SJSA1 (cell line): ENCODE results near the gene PTPRD. TPM values are rescaled to one million over a fixed set of nuclear protein-coding genes. Genes with fewer than 3 reads are reported as not detected.

Source experiments
- DNase-seq, 2 experiments: peaks; one replicate each; pipeline ENCODE4 v3.0.0-alpha.2; 2015 to 2020; ENCODE audit warnings: low spot score in 2 of 2, low read depth in 1 of 2
- H3K27ac ChIP-seq: fragments of 250-450 bp; sonication (Bioruptor Pico); 2 replicates; pipeline ENCODE4 v1.5.1; 2020; ENCODE audit warnings: mild to moderate bottlenecking, moderate library complexity
- H3K27me3 ChIP-seq: fragments of 250-450 bp; sonication (Bioruptor Pico); replicated peaks from 2 replicates; pipeline ENCODE4 v1.5.1; 2020; ENCODE audit warnings: mild to moderate bottlenecking, moderate library complexity
- H3K36me3 ChIP-seq: fragments of 250-450 bp; sonication (Bioruptor Pico); 2 replicates; pipeline ENCODE4 v1.5.1; 2020; ENCODE audit warnings: mild to moderate bottlenecking
- H3K4me1 ChIP-seq: fragments of 250-450 bp; sonication (Bioruptor Pico); replicated peaks from 2 replicates; pipeline ENCODE4 v1.6.1; 2021; ENCODE audit warnings: mild to moderate bottlenecking
- H3K4me3 ChIP-seq: fragments of 250-450 bp; sonication (Bioruptor Pico); 2 replicates; pipeline ENCODE4 v1.5.1; 2020; ENCODE audit warnings: mild to moderate bottlenecking
- H3K9me3 ChIP-seq: fragments of 250-450 bp; sonication (Bioruptor Pico); replicated peaks from 2 replicates; pipeline ENCODE4 v1.5.1; 2020; ENCODE audit warnings: mild to moderate bottlenecking
- total RNA-seq: library from RNA; depleted of rRNA; stranded (reverse); fragments of >200 nt; shearing (Covaris generic); gene quantifications from 2 replicates; pipeline ENCODE4 v1.2.3, GENCODE V29; 2014

Gene PTPRD
- total RNA-seq, 1 experiment from 2014 or later: not detected

DNA sequence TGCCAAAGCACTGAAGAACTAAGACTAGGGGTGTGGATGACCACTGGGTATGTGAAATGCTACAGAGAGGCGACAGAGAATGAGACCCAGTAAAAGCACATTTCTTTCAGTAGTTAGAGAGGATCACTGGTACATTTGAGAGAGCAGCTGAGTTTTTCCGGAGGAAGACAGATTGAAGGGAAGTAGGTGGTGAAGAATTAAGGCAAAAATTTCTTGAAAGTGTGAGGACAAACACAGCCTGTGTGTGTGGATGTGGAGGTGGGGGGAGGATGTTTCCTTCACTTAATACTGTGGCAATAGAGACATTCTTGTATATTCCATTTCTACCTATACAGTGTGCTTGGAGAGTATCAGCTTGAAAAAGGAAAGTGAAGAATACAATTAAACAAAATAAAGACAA is 1942.1 kb downstream of the PTPRD start:
- Histone ChIP-seq H3K27ac (no peak overlapping the region), H3K9me3 (no peaks in the 10 kb centered on the region), H3K36me3 (no peaks in the 10 kb centered on the region), H3K4me1 (no peaks in the 10 kb centered on the region), H3K27me3 (no peaks in the 10 kb centered on the region), H3K4me3 (no peak overlapping the region)
- no peak for DNase-seq

DNA sequence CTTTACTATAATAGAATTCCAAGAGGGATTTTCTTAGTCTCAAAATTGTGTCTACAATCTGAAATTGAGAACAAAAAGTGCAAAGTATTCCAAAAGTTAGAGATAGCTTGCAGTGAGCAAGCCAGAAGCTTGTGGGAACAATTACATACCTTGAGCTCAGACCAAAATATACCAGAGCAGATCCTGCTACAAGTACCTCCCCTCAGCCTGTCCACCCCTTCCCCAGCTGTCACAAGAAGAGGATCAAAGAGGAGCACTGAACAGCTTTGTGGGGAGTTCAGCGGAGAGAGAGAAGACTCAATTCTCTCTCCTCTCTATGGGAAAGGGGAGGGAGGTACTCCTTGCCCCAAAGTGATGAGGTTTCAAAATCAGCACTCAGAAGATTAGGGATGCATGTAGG is 1944.1 kb downstream of the PTPRD start:
- no peak for DNase-seq

DNA sequence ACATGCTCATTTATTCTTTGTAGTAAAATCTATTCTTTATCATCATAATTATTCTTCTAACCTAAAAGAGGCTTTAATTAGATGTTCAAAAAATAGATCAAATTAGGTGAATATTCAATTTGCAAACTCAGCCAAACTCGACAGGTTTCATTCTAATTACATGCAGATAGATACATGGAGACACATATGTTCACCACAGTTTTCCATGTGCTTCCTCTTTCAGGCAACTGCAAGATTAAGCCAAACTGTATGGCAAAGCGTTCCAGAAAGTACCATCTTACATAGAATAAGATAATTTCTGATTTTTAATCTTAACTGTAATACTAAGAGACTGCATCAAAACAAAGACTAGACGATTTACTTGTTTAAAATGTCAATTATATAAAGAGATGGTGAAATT is 1944.6 kb downstream of the PTPRD start:
- H3K9me3 ChIP-seq: no peaks in the 10 kb centered on the region
- no peak for DNase-seq

More for the DNA sequence above, 1944.1 kb downstream of the PTPRD start:
- Histone ChIP-seq H3K36me3 (no peaks in the 10 kb centered on the region), H3K27ac (no peak overlapping the region), H3K9me3 (no peaks in the 10 kb centered on the region), H3K4me3 (no peak overlapping the region), H3K27me3 (no peaks in the 10 kb centered on the region), H3K4me1 (no peaks in the 10 kb centered on the region)

DNA sequence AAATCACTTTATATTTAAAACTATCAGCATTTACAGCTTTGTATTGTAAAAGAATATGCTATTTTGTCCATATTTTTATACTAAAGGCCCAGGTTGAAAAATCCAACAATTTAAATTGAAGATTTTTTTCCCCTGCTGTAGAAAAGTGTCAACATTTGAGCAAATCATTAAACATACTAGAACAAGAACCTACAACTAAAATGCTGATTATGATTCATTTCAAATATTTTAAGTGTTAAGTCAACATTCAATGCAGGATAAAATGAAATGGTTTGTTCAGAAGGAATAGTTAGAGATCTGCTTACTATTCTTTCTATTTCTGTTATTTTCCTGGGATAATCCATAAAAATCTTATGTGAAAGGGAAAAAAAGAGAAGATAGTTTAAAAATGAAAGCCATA is 1946.7 kb downstream of the PTPRD start:
- no peak overlapping the region for H3K4me3 ChIP-seq
- DNase-seq: no peak
- no peak overlapping the region for H3K27ac ChIP-seq
- no peaks in the 10 kb centered on the region for H3K4me1 ChIP-seq
- no peaks in the 10 kb centered on the region for H3K9me3 ChIP-seq
- no peaks in the 10 kb centered on the region for H3K27me3 ChIP-seq
- H3K36me3 ChIP-seq: no peaks in the 10 kb centered on the region

More for the DNA sequence above, 1944.6 kb downstream of the PTPRD start:
- no peaks in the 10 kb centered on the region for H3K4me1 ChIP-seq
- H3K27me3 ChIP-seq: no peaks in the 10 kb centered on the region
- no peak overlapping the region for H3K4me3 ChIP-seq
- no peaks in the 10 kb centered on the region for H3K36me3 ChIP-seq
- no peak overlapping the region for H3K27ac ChIP-seq

DNA sequence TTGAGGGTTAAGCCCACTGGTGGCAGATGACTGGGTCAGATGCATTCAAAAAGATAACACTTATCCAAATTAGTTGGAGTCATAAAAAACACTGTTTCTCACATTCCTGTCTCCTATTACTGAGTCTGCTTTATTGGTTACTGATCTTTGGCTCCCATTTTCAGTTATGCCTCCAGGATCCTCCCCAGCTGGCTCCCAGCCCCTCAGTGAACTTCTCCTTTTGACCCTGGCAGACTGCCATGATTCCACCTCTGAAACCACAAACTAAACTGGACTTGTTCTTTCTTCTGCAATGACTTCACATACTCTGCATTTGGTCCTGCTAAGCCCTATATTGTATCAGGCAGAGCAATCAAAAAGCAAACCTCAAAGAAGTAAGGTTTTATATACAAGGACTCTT is 1952.4 kb downstream of the PTPRD start:
- no peaks in the 10 kb centered on the region for H3K9me3 ChIP-seq
- DNase-seq: no peak
- no peak overlapping the region for H3K4me3 ChIP-seq
- no peaks in the 10 kb centered on the region for H3K36me3 ChIP-seq
- no peaks in the 10 kb centered on the region for H3K27me3 ChIP-seq
- H3K27ac ChIP-seq: no peak overlapping the region
- H3K4me1 ChIP-seq: no peaks in the 10 kb centered on the region

DNA sequence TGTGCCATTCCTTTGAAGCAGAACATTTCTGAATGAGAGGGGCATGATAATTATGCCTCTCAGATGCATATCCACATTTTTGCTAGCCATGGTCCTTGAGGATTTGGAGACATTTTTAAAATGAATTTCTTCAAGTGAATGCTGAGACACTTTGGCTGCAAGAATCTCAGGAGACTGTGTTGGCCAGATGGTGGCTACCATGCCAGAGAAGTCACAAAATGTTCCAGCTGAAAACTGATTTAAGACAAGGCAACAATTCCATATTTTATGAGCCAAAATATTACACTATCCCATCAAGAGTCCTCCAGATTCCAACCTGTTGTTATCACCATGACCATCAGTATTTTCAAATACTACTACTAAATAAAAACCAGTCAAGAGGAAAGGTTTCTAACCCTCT is 1953.7 kb downstream of the PTPRD start:
- Histone ChIP-seq H3K36me3 (no peaks in the 10 kb centered on the region), H3K4me1 (no peaks in the 10 kb centered on the region), H3K4me3 (no peak overlapping the region), H3K9me3 (no peaks in the 10 kb centered on the region), H3K27me3 (no peaks in the 10 kb centered on the region), H3K27ac (no peak overlapping the region)
- no peak for DNase-seq

DNA sequence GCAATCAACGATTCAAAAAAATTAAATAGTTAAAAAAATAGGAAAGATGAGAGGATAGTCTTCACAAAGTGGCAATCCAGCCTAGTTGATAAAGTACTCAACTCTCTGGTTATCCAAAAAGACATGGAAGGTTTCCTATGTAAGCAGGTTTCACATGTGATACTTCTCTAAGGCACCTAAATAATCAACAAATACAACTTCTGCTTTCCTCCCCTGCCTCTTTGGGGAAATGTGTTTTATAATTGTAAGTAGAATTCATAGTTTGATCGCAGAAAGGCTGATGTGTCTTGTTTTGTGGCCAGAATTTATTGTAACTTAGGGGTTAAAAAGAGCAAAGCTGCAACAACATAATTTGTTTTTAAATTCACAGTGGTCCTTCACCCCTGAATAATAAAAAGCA is 1957.7 kb downstream of the PTPRD start:
- Histone ChIP-seq H3K4me3 (no peak overlapping the region), H3K4me1 (no peaks in the 10 kb centered on the region), H3K36me3 (no peaks in the 10 kb centered on the region), H3K27me3 (no peaks in the 10 kb centered on the region), H3K9me3 (no peaks in the 10 kb centered on the region), H3K27ac (no peak overlapping the region)
- no peak for DNase-seq

DNA sequence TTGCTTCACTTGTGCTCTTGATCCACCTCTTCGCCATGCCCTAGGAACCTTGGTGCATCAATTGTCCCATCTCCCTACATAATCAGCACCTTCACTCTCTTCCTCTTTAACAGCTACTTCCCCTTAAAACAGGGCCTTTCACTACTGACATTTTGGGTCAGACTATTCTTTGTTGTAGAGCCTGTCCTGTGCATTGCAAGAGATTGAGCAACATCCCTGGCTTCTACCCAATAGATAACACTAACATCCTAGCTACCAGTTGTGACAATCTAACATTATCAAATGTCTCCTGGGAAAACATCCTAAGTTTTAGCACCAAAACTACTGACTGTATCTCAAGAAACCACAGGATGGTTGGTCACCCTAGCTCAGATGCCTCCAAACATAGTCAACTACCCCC is 1958.9 kb downstream of the PTPRD start:
- H3K4me1 ChIP-seq: no peaks in the 10 kb centered on the region
- DNase-seq: no peak
- H3K9me3 ChIP-seq: no peaks in the 10 kb centered on the region
- no peak overlapping the region for H3K4me3 ChIP-seq
- no peaks in the 10 kb centered on the region for H3K27me3 ChIP-seq
- H3K27ac ChIP-seq: no peak overlapping the region
- no peaks in the 10 kb centered on the region for H3K36me3 ChIP-seq

DNA sequence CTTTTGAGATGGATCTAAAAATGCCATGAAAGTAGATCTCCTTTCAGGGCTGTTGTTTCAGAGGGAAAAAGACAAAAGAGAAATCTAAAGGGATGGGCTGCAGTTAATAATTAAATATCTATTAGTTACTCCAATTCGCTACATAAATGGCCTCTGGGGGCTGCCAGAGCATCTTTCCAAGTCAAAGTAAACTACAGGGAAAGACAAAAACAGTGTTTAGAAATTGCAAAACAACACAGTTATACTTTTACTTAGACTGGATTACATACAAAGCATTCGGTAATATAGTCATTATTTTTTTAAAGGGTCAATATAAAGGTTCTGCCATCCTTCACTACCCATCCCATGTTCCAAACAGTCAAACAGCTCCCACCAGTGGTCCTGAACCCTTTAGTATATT is 1959.7 kb downstream of the PTPRD start:
- Histone ChIP-seq H3K4me1 (no peaks in the 10 kb centered on the region), H3K27ac (no peak overlapping the region), H3K9me3 (no peaks in the 10 kb centered on the region), H3K36me3 (no peaks in the 10 kb centered on the region), H3K4me3 (no peak overlapping the region), H3K27me3 (no peaks in the 10 kb centered on the region)
- no peak for DNase-seq

DNA sequence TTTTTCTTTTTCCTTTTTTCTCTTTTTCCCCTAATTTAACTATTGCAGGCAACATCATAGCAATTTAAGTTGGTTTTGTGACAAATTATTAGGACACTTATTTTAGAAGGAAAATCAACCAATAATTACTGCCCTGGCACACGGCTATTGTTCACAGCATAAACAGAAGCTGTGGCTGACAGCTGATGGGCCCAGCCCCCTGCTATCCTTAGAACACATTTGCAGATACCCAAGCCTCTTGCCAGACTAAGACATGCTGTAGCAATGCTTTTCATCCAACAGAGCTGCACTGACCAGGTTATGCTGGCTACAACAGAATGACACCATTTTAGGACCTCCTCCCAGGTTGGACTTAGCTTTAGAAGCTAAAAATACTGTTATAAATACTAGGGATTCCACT is 1960.5 kb downstream of the PTPRD start:
- H3K27ac ChIP-seq: no peak overlapping the region
- H3K36me3 ChIP-seq: no peaks in the 10 kb centered on the region
- no peak for DNase-seq
- no peaks in the 10 kb centered on the region for H3K4me1 ChIP-seq
- H3K4me3 ChIP-seq: no peak overlapping the region
- H3K27me3 ChIP-seq: no peaks in the 10 kb centered on the region
- H3K9me3 ChIP-seq: no peaks in the 10 kb centered on the region

DNA sequence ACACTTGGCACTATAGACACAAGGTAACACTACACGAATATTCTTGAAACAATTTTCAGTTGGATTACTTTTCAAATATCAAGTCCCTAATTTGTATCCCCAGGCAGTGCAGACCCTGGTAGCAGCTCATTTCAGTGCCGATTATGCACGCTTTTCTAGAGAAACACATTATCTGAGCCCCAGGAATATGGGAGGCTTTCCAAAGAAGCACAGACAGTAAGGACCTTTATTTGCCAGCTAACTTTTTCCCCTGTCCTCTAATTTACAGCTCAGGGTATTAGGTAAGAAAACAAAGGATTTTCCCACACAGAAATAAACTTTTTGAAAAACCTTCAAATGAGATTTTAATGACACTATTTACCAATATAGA is 1961.0 kb downstream of the PTPRD start:
- no peak for DNase-seq
- Histone ChIP-seq H3K27ac (no peak overlapping the region), H3K4me1 (no peaks in the 10 kb centered on the region), H3K4me3 (no peak overlapping the region), H3K9me3 (no peaks in the 10 kb centered on the region), H3K27me3 (no peaks in the 10 kb centered on the region), H3K36me3 (no peaks in the 10 kb centered on the region)

DNA sequence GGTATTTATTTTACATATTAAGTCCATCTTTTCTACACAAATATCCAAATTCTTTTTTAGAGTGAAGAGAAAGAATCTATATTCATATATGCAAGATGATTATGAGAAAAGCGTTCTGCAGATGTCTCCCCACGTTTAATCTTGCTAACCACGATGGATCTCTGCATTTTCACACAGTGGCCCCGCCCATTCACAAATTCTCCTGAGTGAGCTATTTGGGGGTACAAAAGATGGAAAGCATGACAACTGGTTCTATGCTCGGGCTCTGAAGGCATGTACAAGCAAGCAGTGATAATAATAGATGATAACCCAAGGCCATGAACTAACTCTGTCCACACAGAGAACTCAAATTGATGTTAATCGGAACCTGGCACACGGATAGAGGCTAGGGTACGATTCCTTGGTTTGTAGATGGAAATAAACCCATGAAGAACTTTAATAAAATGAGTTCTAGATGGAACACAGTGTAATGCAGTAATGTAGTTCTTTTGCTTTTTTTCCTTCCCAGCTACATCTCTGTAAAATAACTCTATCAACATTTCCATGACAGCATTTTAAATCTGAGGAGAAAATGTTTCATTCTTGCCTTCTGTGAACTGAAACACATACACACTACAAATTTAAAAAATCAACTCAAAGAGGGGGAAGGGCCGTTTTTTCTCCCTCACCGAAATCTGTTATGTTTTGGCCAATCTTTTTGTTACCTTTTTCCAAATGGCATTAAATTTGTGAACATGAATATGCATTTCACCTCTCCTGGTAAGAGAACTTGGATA is 1961.5 kb downstream of the PTPRD start:
- no peaks in the 10 kb centered on the region for H3K36me3 ChIP-seq
- DNase-seq: no peak
- H3K9me3 ChIP-seq: no peaks in the 10 kb centered on the region
- H3K27ac ChIP-seq: no peak overlapping the region
- H3K4me1 ChIP-seq: no peaks in the 10 kb centered on the region
- H3K4me3 ChIP-seq: no peak overlapping the region
- no peaks in the 10 kb centered on the region for H3K27me3 ChIP-seq

DNA sequence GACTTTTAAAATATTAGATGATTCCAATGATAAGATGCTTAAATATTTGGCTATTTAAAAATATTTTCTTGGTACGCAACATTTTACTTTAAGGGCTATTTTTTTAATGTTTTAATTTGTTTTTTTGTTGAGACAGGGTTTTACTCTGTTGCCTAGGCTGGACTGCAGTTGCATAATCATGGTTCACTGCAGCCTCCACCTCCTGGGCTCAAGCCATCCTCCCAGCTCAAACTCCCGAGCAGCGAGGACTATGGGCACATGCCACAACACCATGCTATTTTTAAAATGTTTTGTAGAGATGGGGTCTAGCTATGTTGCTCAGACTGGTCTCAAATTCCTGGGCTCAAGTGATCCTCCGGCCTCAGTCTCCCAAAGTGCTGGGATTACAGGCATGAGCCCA is 1963.0 kb downstream of the PTPRD start:
- H3K36me3 ChIP-seq: no peaks in the 10 kb centered on the region
- no peak for DNase-seq
- no peak overlapping the region for H3K4me3 ChIP-seq
- H3K27me3 ChIP-seq: no peaks in the 10 kb centered on the region
- no peaks in the 10 kb centered on the region for H3K9me3 ChIP-seq
- H3K27ac ChIP-seq: no peak overlapping the region
- no peaks in the 10 kb centered on the region for H3K4me1 ChIP-seq

DNA sequence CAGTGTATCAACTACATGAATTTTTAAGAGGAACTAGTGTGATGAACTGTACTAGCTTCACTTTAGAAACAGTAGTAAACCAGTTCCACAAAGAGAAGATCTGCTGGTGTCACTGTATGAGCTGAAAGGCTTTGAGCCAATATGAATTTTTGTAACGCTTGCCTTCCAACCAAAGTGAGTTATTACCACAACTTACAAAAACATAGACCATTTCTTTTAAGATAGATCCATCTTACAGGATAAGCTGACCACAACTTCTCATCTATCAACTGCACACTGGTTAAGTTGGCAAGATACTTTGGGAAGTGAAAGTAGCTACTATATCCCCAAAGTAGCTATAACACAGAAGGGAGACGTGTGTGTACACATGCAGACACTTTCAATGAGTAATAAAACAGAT is 1963.6 kb downstream of the PTPRD start:
- H3K27me3 ChIP-seq: no peaks in the 10 kb centered on the region
- H3K9me3 ChIP-seq: no peaks in the 10 kb centered on the region
- no peaks in the 10 kb centered on the region for H3K36me3 ChIP-seq
- H3K27ac ChIP-seq: no peak overlapping the region
- no peak overlapping the region for H3K4me3 ChIP-seq
- no peak for DNase-seq
- H3K4me1 ChIP-seq: no peaks in the 10 kb centered on the region

DNA sequence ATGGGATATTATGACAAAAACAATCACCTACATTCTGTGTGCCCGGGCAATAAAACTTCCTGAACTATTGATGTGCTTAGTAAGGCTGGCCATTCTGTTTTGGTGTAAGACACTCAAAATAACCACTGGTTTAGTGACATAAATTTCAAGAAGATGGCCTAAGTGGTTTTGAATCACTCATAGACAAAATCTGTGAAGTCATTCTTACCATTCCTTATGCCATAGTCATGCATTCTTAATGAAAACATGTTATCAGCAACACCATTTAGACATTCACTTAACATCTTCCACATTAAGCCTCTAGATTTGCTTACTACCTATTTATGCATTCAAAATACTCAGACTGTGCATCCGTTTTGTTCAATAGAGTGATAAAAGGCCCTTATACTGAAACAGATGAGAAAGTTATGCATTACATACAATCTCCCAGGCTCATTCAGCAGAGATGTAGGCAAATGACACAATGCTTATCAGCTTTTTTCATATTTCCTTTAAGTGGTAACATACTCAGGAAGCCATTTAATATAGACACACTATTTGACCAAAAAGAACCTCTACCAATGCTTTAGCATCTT is 1964.4 kb downstream of the PTPRD start:
- no peak for DNase-seq
- Histone ChIP-seq H3K27me3 (no peaks in the 10 kb centered on the region), H3K36me3 (no peaks in the 10 kb centered on the region), H3K4me3 (no peak overlapping the region), H3K27ac (no peak overlapping the region), H3K9me3 (no peaks in the 10 kb centered on the region), H3K4me1 (no peaks in the 10 kb centered on the region)
